ENCODE results near the gene CDA.

- TF ChIP-seq, protein P1, sequence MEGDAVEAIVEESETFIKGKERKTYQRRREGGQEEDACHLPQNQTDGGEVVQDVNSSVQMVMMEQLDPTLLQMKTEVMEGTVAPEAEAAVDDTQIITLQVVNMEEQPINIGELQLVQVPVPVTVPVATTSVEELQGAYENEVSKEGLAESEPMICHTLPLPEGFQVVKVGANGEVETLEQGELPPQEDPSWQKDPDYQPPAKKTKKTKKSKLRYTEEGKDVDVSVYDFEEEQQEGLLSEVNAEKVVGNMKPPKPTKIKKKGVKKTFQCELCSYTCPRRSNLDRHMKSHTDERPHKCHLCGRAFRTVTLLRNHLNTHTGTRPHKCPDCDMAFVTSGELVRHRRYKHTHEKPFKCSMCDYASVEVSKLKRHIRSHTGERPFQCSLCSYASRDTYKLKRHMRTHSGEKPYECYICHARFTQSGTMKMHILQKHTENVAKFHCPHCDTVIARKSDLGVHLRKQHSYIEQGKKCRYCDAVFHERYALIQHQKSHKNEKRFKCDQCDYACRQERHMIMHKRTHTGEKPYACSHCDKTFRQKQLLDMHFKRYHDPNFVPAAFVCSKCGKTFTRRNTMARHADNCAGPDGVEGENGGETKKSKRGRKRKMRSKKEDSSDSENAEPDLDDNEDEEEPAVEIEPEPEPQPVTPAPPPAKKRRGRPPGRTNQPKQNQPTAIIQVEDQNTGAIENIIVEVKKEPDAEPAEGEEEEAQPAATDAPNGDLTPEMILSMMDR (IDR thresholded peaks at IDR 0.05): no peak
- TF ChIP-seq POLR2A (IDR thresholded peaks at IDR 0.05): no peak
Measured at GRCh38 chr1:20625176-20626097, 36.5 kb downstream of the CDA start.
